OCI-LY7 (cell line): ENCODE data around the gene LAX1. TPM values are rescaled to one million over a fixed set of nuclear protein-coding genes. Genes with fewer than 3 reads are reported as not detected.

Experiments used
- BruUV-seq: library from RNA; stranded (reverse); fragments of 400-500 nt; replicated peaks from 2 replicates; lab custom pipeline; 2021; lab: Mats Ljungman, UMichigan
- CTCF ChIA-PET: fragments of 300-600 bp; sonication (Branson Sonifier 250); formaldehyde crosslinking; loops from one replicate; lab custom pipeline; 2022; ENCODE audit warnings: antibody characterized with exemption; ENCODE audit not compliant: unreplicated experiment; lab: Charles Lee
- POLR2A ChIA-PET: fragments of 300-600 bp; sonication (Branson Sonifier 250); formaldehyde crosslinking; loops from one replicate; lab custom pipeline; 2022; ENCODE audit warnings: antibody characterized with exemption; lab: Charles Lee
- DNase-seq: peaks from one replicate; pipeline ENCODE4 v3.0.0-alpha.2; 2015; ENCODE audit warnings: low spot score
- H2AFZ ChIP-seq: fragments of 200-600 bp; sonication (generic), shearing (Covaris generic); 2 replicates; pipeline ENCODE4 v1.6.1; 2014; ENCODE audit warnings: mild to moderate bottlenecking, antibody characterized with exemption, low read length, moderate library complexity
- H3K27ac ChIP-seq: fragments of 200-600 bp; sonication (generic); 2 replicates; pipeline ENCODE4 v1.5.1; 2014; ENCODE audit warnings: mixed run types, low read depth, mild to moderate bottlenecking, moderate library complexity, low read length, inconsistent platforms; ENCODE audit not compliant: poor library complexity, severe bottlenecking
- H3K36me3 ChIP-seq: fragments of 200-600 bp; sonication (generic); 2 replicates; pipeline ENCODE4 v1.6.1; 2014; ENCODE audit warnings: mild to moderate bottlenecking, antibody characterized with exemption, low read length, moderate library complexity, mixed read lengths; ENCODE audit not compliant: insufficient read depth
- H3K4me1 ChIP-seq: fragments of 200-600 bp; sonication (generic); 2 replicates; pipeline ENCODE4 v1.5.1; 2014; ENCODE audit warnings: mild to moderate bottlenecking, low read length; ENCODE audit not compliant: insufficient read depth, poor library complexity, severe bottlenecking
- H3K4me2 ChIP-seq: fragments of 200-600 bp; sonication (generic); 2 replicates; pipeline ENCODE4 v1.6.1; 2014; ENCODE audit warnings: mild to moderate bottlenecking, low read length
- H3K4me3 ChIP-seq: fragments of 200-600 bp; sonication (generic); 2 replicates; pipeline ENCODE4 v1.5.1; 2014; ENCODE audit warnings: mild to moderate bottlenecking, low read depth, low read length; ENCODE audit not compliant: poor library complexity, severe bottlenecking
- H3K79me2 ChIP-seq: fragments of 200-600 bp; sonication (generic); 2 replicates; pipeline ENCODE4 v1.6.1; 2016; ENCODE audit warnings: low read depth, mild to moderate bottlenecking, low read length, moderate library complexity, mixed read lengths; ENCODE audit not compliant: insufficient read depth
- H3K9me2 ChIP-seq: fragments of 200-600 bp; sonication (generic); 2 replicates; pipeline ENCODE4 v1.6.1; 2016; ENCODE audit warnings: mild to moderate bottlenecking, low read length, mixed read lengths; ENCODE audit not compliant: insufficient read depth
- H3K9me3 ChIP-seq: fragments of 200-600 bp; sonication (generic); 2 replicates; pipeline ENCODE4 v1.6.1; 2014; ENCODE audit warnings: mild to moderate bottlenecking, mixed run types, low read length, mixed read lengths
- H4K20me1 ChIP-seq: fragments of 200-600 bp; sonication (generic); 2 replicates; pipeline ENCODE4 v1.6.1; 2014; ENCODE audit warnings: mild to moderate bottlenecking, antibody characterized with exemption, low read length, moderate library complexity, mixed read lengths; ENCODE audit not compliant: insufficient read depth
- CTCF ChIP-seq: fragments of 200-600 bp; sonication (generic); conservative IDR thresholded peaks from 2 replicates; pipeline ENCODE4 v1.5.1; 2014; ENCODE audit warnings: mild to moderate bottlenecking, antibody characterized with exemption, low read length, moderate library complexity, mixed read lengths
- EZH2phosphoT487 ChIP-seq: fragments of 200-600 bp; sonication (generic); IDR thresholded peaks from 2 replicates; pipeline ENCODE4 v1.6.1; 2018; ENCODE audit warnings: low read depth, borderline replicate concordance, mild to moderate bottlenecking, mixed run types, antibody characterized with exemption, low read length, moderate library complexity, mixed read lengths
- intact Hi-C: fragments of 100-400 bp; cut with micrococcal nuclease; formaldehyde crosslinking; loops from one replicate; pipeline ENCODE4 v1.10.0; 2022; ENCODE audit not compliant: unreplicated experiment
- total RNA-seq, 2 experiments: library from RNA; depleted of rRNA in 1 of 2; stranded (reverse); fragments of >200 nt in 1 of 2; shearing (Covaris generic) in 1 of 2; gene quantifications; 2 replicates each; pipeline ENCODE4 v1.2.3, GENCODE V29; 2014 to 2022

Gene LAX1
- total RNA-seq, 2 experiments from 2014 or later, result 20.3 to 63.8 TPM

- no TSS peak for BruUV-seq
- ChIA-PET CTCF (no interaction called here), POLR2A (interaction anchor here (0.7 to 1.0 kb wide), 3 partner anchors 14 to 610 kb away, joined by 3 to 4 read pairs (median 3); partner anchors contain the start of gene LAX1)
- Histone ChIP-seq H4K20me1 (peaks cover 29% of the 10 kb centered on the region), H3K9me2 (no peaks in the 10 kb centered on the region), H2AFZ (no peak overlapping the region), H3K9me3 (no peaks in the 10 kb centered on the region), H3K27ac (peak overlapping the region; percentile 70), H3K4me3 (peak overlapping the region; percentile 90), H3K36me3 (peaks cover 49% of the 10 kb centered on the region), H3K4me2 (peak overlapping the region; percentile 84), H3K79me2 (peaks cover 54% of the 10 kb centered on the region), H3K4me1 (peaks cover 52% of the 10 kb centered on the region)
- DNase-seq, result no peak
- no peak for TF ChIP-seq CTCF
- no peak for TF ChIP-seq EZH2phosphoT487
- intact Hi-C loops, result no loop called here
Observed at GRCh38 chr1:203796236-203796605, 31.2 kb downstream of the LAX1 start.

DNA sequence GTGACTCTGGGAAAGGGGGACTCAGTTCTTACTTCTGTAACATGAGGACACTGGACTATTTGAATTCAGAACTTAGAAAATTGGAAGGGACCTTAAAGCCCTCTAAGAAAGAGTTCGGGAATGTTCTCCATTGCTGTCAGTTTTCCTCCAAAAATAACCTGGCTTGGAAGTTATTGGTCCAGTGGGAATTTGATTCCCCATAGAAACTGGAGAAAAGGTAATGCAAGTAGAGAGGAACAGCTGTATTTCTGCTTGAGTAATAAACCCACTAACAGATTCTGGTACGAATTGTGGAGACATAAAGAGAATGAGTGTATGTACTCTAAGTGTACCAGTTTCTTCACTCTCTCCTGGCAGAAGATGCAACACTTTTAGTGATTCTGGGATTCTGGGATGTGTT, 32.2 kb downstream of the LAX1 start:
- Histone ChIP-seq H3K79me2 (peaks cover 64% of the 10 kb centered on the region), H3K4me2 (peak overlapping the region; percentile 84), H4K20me1 (peaks cover 29% of the 10 kb centered on the region), H3K4me1 (peaks cover 52% of the 10 kb centered on the region), H3K9me3 (no peaks in the 10 kb centered on the region), H3K4me3 (peak overlapping the region; percentile 90), H3K27ac (no peak overlapping the region), H3K9me2 (no peaks in the 10 kb centered on the region), H2AFZ (no peak overlapping the region), H3K36me3 (peaks cover 59% of the 10 kb centered on the region)
- intact Hi-C loops, result no loop called here
- TF ChIP-seq EZH2phosphoT487 (no peak), CTCF (no peak)
- ChIA-PET POLR2A (interaction anchor here (0.6 kb wide), 1 partner anchor 756 kb away, joined by 3 read pairs; no protein-coding TSS in a partner anchor), CTCF (no interaction called here)
- no TSS peak for BruUV-seq
- no peak for DNase-seq

- no peak overlapping the region for H3K4me3 ChIP-seq
- H3K9me2 ChIP-seq, result no peaks in the 10 kb centered on the region
- peaks cover 48% of the 10 kb centered on the region for H3K4me1 ChIP-seq
- ChIA-PET POLR2A (interaction anchor here (0.9 kb wide), 1 partner anchor 10 kb away, joined by 3 read pairs; no protein-coding TSS in a partner anchor), CTCF (no interaction called here)
- peak overlapping the region; percentile 84 for H3K4me2 ChIP-seq
- peaks cover 29% of the 10 kb centered on the region for H4K20me1 ChIP-seq
- no TSS peak for BruUV-seq
- H3K27ac ChIP-seq, result no peak overlapping the region
- no peak for DNase-seq
- intact Hi-C loops, result no loop called here
- H3K36me3 ChIP-seq, result peaks cover 63% of the 10 kb centered on the region
- no peaks in the 10 kb centered on the region for H3K9me3 ChIP-seq
- H2AFZ ChIP-seq, result no peak overlapping the region
- TF ChIP-seq EZH2phosphoT487 (no peak), CTCF (no peak)
- peaks cover 72% of the 10 kb centered on the region for H3K79me2 ChIP-seq
Observed at GRCh38 chr1:203797948-203798655, 33.1 kb downstream of the LAX1 start.
